Activated CD8-positive, alpha-beta T cell treated with anti-CD3 and anti-CD28 coated beads, Interleukin-2, amount 10 ng/mL, durations not matched to agents 7 days and 5 days (primary cell): ENCODE data around the gene TRAPPC10. TPM values are rescaled to one million over a fixed set of nuclear protein-coding genes. Genes with fewer than 3 reads are reported as not detected.
"Not testable (repeated sequence)": the region's sequence is repeated elsewhere in the genome, so short reads cannot be mapped to it uniquely, and the experiment has no call there.

ENCODE experiments used
- ATAC-seq: fragments of 150-1000 bp; cut with Tn5 transposase; one replicate; pipeline ENCODE4 v1.10.0; 2021; ENCODE audit warnings: moderate library complexity
- CTCF ChIA-PET: fragments of 350-600 bp; sonication (Branson Sonifier 250); formaldehyde crosslinking; loops from one replicate; lab custom pipeline; 2021; ENCODE audit warnings: antibody characterized with exemption; lab: Charles Lee
- POLR2A ChIA-PET: fragments of 350-600 bp; sonication (Branson Sonifier 250); formaldehyde crosslinking; loops from one replicate; lab custom pipeline; 2021; ENCODE audit warnings: antibody characterized with exemption; lab: Charles Lee
- DNase-seq: peaks from one replicate; pipeline ENCODE4 v3.0.0-alpha.2; 2020
- H3K27ac Mint-ChIP-seq: one replicate; pipeline ENCODE4 v1.8.0; 2021; ENCODE audit warnings: mild to moderate bottlenecking, mixed read lengths
- H3K27me3 Mint-ChIP-seq: one replicate; pipeline ENCODE4 v1.8.0; 2021; ENCODE audit warnings: low read depth, mixed read lengths
- H3K36me3 Mint-ChIP-seq: one replicate; pipeline ENCODE4 v1.8.0; 2021; ENCODE audit warnings: low read depth, mixed read lengths
- H3K4me1 Mint-ChIP-seq: one replicate; pipeline ENCODE4 v1.8.0; 2021; ENCODE audit warnings: low read depth, mixed read lengths
- H3K4me3 Mint-ChIP-seq: one replicate; pipeline ENCODE4 v1.8.0; 2021; ENCODE audit warnings: mild to moderate bottlenecking, mixed read lengths
- H3K9me3 Mint-ChIP-seq: one replicate; pipeline ENCODE4 v1.8.0; 2022; ENCODE audit warnings: mixed read lengths; ENCODE audit not compliant: insufficient read depth
- total RNA-seq, 2 experiments: library from RNA; stranded (reverse); gene quantifications; one replicate each; pipeline ENCODE4 v1.2.3, GENCODE V29; 2021

Gene TRAPPC10
- total RNA-seq, 2 experiments from 2014 or later, result 72.2 to 82.7 TPM

DNA sequence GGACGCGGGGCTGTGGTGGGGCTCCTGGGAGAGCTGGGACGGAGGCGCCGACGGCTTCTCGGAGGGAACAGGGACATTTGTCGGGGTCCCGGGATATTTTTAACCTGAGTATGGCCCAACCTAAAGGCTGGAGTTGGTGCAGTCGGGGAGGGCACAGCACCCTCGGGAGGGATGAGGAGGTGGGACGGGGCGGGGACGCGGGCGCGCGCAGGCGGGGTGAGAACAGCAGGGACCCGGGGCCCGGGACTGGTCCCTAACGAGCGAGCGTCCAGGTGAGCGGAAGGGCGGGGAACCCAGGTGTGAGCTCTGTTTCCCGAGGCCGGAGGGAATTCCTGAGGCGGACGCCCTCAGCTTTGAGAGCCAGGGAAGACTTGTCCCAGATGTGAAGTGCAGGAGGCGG lies 95.5 kb downstream of the TRAPPC10 start:
- H3K4me3 Mint-ChIP-seq, CTCF ChIA-PET, DNase-seq, H3K27me3 Mint-ChIP-seq, H3K27ac Mint-ChIP-seq, H3K9me3 Mint-ChIP-seq, H3K4me1 Mint-ChIP-seq, POLR2A ChIA-PET, H3K36me3 Mint-ChIP-seq: not testable (repeated sequence)
- ATAC-seq, result peak; percentile 50

DNA sequence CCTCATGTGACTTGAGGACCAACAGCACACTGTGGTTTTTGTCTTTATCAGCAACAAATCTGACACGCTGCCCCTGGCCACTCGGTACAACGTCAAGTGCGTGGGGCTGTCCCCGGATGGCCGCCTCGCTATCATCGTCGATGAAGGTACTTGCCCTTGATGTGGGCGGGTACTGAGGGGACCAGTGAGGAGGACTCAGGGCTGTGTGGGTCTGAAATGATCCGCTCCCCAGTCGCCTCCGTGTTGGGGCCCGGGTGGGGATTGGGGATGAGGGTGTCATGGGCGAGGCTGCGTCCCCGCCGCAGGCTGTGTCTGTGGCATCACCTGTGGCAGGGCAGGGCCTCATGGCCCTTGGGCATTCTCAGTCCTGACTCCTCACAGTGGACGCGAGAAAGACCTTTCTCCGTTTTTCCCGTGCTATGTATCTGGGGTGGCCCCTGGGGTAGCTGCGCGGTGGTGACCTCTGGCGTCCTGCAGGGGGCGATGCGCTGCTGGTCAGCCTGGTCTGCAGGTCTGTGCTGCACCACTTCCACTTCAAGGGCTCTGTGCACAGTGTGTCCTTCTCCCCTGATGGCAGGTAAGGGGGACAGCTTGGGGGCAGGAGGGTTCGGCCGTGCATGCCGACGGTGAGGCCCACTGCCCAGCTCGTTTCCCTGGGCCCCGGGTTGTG lies 101.7 kb downstream of the TRAPPC10 start:
- POLR2A ChIA-PET, H3K27me3 Mint-ChIP-seq, ATAC-seq, H3K9me3 Mint-ChIP-seq, DNase-seq, H3K4me1 Mint-ChIP-seq, H3K36me3 Mint-ChIP-seq, CTCF ChIA-PET, H3K27ac Mint-ChIP-seq, H3K4me3 Mint-ChIP-seq: not testable (repeated sequence)

DNA sequence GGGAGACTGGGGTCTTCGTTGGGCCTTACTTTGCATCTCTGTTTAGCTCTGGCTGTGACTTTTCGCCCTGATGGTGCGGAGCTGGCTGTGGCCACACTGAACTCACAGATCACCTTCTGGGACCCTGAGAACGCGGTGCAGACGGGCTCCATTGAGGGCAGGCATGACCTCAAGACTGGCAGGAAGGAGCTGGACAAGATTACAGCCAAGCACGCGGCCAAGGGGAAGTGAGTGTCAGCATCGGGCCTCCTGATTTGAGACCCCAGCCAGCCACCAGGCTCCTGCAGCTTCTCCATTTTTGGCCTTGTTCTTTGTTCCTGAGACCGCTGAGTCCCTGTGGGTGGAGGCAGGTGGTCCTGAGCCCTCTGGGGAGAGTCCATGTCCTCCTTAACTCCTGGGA lies 110.0 kb downstream of the TRAPPC10 start:
- H3K27ac Mint-ChIP-seq, ATAC-seq, CTCF ChIA-PET, POLR2A ChIA-PET, H3K36me3 Mint-ChIP-seq, H3K4me1 Mint-ChIP-seq, H3K27me3 Mint-ChIP-seq, H3K9me3 Mint-ChIP-seq, DNase-seq, H3K4me3 Mint-ChIP-seq: not testable (repeated sequence)

DNA sequence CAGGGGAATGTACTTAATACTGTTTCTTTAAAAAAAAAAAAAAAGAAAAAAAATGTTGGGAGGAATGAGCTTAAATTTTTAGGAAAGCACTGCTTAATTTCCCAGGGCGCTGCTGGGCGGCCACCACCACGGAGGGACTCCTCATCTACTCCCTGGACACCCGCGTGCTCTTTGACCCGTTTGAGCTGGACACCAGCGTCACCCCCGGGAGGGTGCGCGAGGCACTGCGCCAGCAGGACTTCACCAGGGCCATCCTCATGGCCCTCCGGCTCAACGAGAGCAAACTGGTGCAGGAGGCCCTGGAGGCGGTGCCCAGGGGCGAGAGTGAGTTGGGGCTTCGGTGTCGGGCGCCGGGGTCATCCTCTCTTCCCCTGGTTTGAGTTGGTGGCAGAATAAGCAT lies 115.7 kb downstream of the TRAPPC10 start:
- ATAC-seq, CTCF ChIA-PET, H3K27me3 Mint-ChIP-seq, H3K4me1 Mint-ChIP-seq, H3K27ac Mint-ChIP-seq, H3K9me3 Mint-ChIP-seq, H3K36me3 Mint-ChIP-seq, H3K4me3 Mint-ChIP-seq, DNase-seq, POLR2A ChIA-PET: not testable (repeated sequence)

DNA sequence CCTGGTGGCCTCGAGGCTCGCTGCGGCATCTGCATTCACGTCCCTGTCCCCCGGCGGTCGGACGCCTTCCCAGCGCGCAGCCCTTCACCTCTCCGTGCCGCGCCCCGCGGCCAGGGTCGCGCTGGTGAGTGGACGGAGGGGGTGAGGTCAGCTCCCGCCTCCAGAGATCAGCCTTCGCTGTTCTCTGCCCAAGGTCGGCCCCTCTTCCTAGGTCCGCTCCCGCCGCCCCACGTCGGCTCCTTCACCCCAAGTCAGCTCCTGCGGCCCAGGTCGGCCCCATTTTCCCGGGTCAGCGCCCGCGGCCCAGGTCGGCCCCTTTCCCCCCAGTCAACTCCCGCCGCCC lies 121.6 kb downstream of the TRAPPC10 start:
- CTCF ChIA-PET, H3K27me3 Mint-ChIP-seq, H3K36me3 Mint-ChIP-seq, DNase-seq, H3K4me1 Mint-ChIP-seq, H3K27ac Mint-ChIP-seq, POLR2A ChIA-PET, H3K9me3 Mint-ChIP-seq, H3K4me3 Mint-ChIP-seq: not testable (repeated sequence)
- peak; percentile 18 for ATAC-seq

DNA sequence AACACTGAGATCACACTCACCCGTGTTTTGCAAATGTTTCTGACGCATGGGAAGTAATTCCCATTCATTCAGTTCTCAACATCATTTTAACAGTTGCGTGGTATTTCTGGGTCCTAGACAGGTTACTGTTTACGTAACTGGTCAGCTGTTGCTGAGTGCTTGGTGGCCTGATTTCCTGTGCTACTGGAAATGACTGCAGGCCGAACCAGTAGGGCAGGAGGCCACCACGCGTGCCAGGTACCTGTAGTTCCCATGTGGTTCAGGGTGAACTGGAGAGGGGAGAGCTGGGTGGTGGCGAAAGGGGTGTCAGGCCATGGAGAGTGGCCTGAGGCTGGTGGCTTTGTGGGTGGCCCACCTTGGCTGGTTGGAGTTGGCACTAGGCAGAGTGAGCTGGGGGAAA lies 122.6 kb downstream of the TRAPPC10 start:
- ATAC-seq, H3K4me1 Mint-ChIP-seq, H3K27me3 Mint-ChIP-seq, H3K36me3 Mint-ChIP-seq, H3K27ac Mint-ChIP-seq, DNase-seq, CTCF ChIA-PET, POLR2A ChIA-PET, H3K4me3 Mint-ChIP-seq, H3K9me3 Mint-ChIP-seq: not testable (repeated sequence)

DNA sequence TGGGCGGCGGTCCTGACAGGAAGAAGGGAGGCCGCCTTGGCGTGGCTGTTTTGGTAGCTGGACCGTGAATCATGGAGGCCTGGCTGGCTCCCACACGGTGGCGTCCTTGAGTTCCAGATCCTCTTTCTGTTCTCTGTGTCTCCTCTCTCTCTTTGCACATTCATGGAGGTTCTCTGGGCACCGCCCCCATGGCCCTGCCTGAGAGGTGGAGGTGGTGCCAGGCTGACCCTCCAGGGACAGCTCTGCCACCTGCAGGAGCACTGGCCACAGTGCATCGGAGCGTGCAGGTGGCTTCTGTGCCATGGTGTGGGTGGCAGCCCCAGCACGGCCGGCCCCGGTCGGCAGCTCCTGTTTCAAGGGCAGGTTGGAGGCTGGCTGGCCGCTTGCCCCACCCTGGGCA lies 125.9 kb downstream of the TRAPPC10 start:
- DNase-seq, CTCF ChIA-PET, POLR2A ChIA-PET, H3K4me1 Mint-ChIP-seq, H3K27me3 Mint-ChIP-seq, H3K9me3 Mint-ChIP-seq, H3K4me3 Mint-ChIP-seq, H3K27ac Mint-ChIP-seq, H3K36me3 Mint-ChIP-seq: not testable (repeated sequence)
- ATAC-seq, result peak; percentile 22

GRCh38 chr21:44139787-44140551 lies 127.9 kb downstream of the TRAPPC10 start:
- POLR2A ChIA-PET, H3K27ac Mint-ChIP-seq, CTCF ChIA-PET, H3K36me3 Mint-ChIP-seq, H3K9me3 Mint-ChIP-seq, H3K4me1 Mint-ChIP-seq, H3K27me3 Mint-ChIP-seq, H3K4me3 Mint-ChIP-seq: not testable (repeated sequence)
- peak; percentile 14 for DNase-seq
- peak; percentile 56 for ATAC-seq

DNA sequence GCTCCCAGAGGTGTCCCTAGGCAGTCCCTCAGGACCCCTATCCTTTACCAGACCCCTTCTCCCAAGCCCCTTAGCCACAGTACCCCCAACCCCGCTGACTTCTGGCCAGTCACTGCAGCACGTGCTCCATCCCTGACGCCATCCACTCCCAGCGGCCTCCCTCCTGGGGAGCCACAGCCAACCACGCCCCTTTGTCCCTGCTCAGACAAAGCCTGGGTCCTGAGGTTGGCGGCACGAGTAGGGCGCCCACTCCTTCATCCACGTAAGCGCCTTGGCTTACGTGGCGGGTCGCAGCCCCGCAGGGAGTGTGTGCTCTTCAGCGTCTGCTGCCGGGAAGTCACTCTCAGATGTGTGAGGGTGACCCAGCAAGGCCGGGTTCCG lies 128.4 kb downstream of the TRAPPC10 start:
- H3K4me1 Mint-ChIP-seq, H3K36me3 Mint-ChIP-seq, DNase-seq, H3K9me3 Mint-ChIP-seq, H3K27me3 Mint-ChIP-seq, CTCF ChIA-PET, ATAC-seq, H3K27ac Mint-ChIP-seq, H3K4me3 Mint-ChIP-seq, POLR2A ChIA-PET: not testable (repeated sequence)

DNA sequence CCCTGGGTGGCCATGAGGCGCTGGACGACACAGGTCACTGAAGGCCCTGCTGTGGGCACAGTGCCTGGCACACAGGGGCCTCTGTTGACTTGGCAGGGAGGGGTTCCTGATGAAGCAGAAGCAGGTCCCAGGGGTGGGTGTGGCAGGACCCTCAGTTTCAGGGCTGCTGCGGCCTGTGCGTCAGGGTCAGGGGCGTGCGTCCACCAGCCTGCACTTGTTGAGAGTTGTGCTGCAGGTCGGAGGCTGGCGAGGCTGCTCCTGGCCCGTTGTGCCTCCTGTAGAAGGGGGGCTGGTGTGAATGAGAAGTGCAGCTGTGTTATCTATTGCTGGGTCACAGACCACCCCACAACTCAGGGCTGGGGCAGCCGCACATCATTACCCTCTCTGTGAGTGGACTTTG lies 130.4 kb downstream of the TRAPPC10 start:
- H3K4me3 Mint-ChIP-seq, H3K9me3 Mint-ChIP-seq, H3K4me1 Mint-ChIP-seq, H3K27me3 Mint-ChIP-seq, ATAC-seq, DNase-seq, POLR2A ChIA-PET, H3K36me3 Mint-ChIP-seq, H3K27ac Mint-ChIP-seq, CTCF ChIA-PET: not testable (repeated sequence)

DNA sequence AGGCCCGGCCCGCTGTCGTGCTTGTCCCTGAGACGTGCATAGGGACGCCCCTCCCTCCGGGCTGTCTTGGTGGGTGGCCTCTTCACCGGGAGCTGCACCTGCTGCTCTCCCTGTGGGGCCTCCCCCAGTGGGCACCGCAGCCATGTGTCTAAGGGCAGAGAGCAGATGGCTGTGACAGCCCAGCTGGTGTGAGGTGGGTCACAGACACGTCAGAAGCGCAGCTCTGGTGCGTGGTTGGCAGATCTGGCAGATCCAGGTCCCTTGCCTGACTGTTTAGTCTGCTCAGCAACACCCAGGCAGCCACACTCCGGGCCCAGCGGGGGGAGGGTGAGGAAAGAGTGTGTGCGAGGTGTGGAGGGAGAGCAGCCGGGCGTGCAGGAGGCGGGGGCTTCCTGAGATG lies 131.3 kb downstream of the TRAPPC10 start:
- peak; percentile 40 for ATAC-seq
- CTCF ChIA-PET, H3K9me3 Mint-ChIP-seq, H3K4me1 Mint-ChIP-seq, H3K4me3 Mint-ChIP-seq, H3K27ac Mint-ChIP-seq, H3K36me3 Mint-ChIP-seq, POLR2A ChIA-PET, DNase-seq, H3K27me3 Mint-ChIP-seq: not testable (repeated sequence)

DNA sequence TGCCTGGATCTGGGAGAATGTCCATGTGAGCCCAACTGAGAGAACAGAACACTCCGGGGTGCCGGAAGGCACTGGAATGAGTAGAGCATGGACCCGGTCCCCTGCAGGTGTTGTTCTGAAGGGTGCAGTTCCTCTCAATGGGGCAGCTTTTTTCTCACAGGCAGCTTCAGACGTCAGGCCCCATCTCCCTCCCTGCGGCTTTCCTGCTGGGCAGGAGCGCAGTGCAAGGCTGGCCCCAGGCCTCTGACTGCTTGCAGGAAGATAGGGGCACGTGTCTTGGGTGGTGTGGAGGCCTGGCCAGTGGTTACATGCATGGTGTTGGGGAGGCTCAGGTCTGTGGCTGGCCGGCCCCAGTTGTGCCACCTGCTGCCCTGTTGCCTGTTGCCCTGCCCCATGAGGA lies 131.9 kb downstream of the TRAPPC10 start:
- H3K27me3 Mint-ChIP-seq, H3K36me3 Mint-ChIP-seq, POLR2A ChIA-PET, ATAC-seq, H3K4me3 Mint-ChIP-seq, H3K27ac Mint-ChIP-seq, H3K4me1 Mint-ChIP-seq, DNase-seq, H3K9me3 Mint-ChIP-seq, CTCF ChIA-PET: not testable (repeated sequence)
